Measurements from ENCODE around the gene RPS6KA3.
"Not testable (repeated sequence)": the region's sequence is repeated elsewhere in the genome, so short reads cannot be mapped to it uniquely, and the experiment has no call there.

The RPS6KA3 gene

GRCh38 chrX:20265726-20266681 lies 705 bp downstream of the RPS6KA3 start:
- no peak for DNase-seq (ENCODE audit: extremely low read depth in 1 of 2, low read depth in 1 of 2)

GRCh38 chrX:20265221-20265725 lies 1.4 kb downstream of the RPS6KA3 start:
- DNase-seq (ENCODE audit: extremely low read depth in 1 of 2, low read depth in 1 of 2): peak; percentile 53 to 74

- no peak for DNase-seq (ENCODE audit: extremely low read depth in 1 of 2, low read depth in 1 of 2)
Observed at GRCh38 chrX:20263474-20263873, 3.2 kb downstream of the RPS6KA3 start.

- no peak for DNase-seq (ENCODE audit: extremely low read depth in 1 of 2, low read depth in 1 of 2)
Observed at GRCh38 chrX:20260885-20261284, 5.8 kb downstream of the RPS6KA3 start.

GRCh38 chrX:20254712-20255299 lies 11.9 kb downstream of the RPS6KA3 start:
- no peak for DNase-seq (ENCODE audit: extremely low read depth in 1 of 2, low read depth in 1 of 2)

GRCh38 chrX:20253232-20253543 lies 13.5 kb downstream of the RPS6KA3 start:
- DNase-seq (ENCODE audit: extremely low read depth in 1 of 2, low read depth in 1 of 2): no peak

GRCh38 chrX:20252381-20253231 lies 14.1 kb downstream of the RPS6KA3 start:
- DNase-seq (ENCODE audit: extremely low read depth in 1 of 2, low read depth in 1 of 2): no peak

GRCh38 chrX:20251691-20252090 lies 15.0 kb downstream of the RPS6KA3 start:
- DNase-seq (ENCODE audit: extremely low read depth in 1 of 2, low read depth in 1 of 2): no peak

- not testable (repeated sequence) for DNase-seq (ENCODE audit: extremely low read depth in 1 of 2, low read depth in 1 of 2)
Observed at GRCh38 chrX:20250146-20250545, 16.6 kb downstream of the RPS6KA3 start.

- no peak for DNase-seq (ENCODE audit: extremely low read depth in 1 of 2, low read depth in 1 of 2)
Observed at GRCh38 chrX:20248592-20249192, 18.0 kb downstream of the RPS6KA3 start.

GRCh38 chrX:20244931-20245330 lies 21.8 kb downstream of the RPS6KA3 start:
- no peak for DNase-seq (ENCODE audit: extremely low read depth in 1 of 2, low read depth in 1 of 2)

- DNase-seq (ENCODE audit: extremely low read depth in 1 of 2, low read depth in 1 of 2): no peak
Observed at GRCh38 chrX:20240201-20240600, 26.5 kb downstream of the RPS6KA3 start.

GRCh38 chrX:20237864-20238263 lies 28.8 kb downstream of the RPS6KA3 start:
- no peak for DNase-seq (ENCODE audit: extremely low read depth in 1 of 2, low read depth in 1 of 2)

GRCh38 chrX:20235755-20236154 lies 31.0 kb downstream of the RPS6KA3 start:
- DNase-seq (ENCODE audit: extremely low read depth in 1 of 2, low read depth in 1 of 2): no peak

- no peak for DNase-seq (ENCODE audit: extremely low read depth in 1 of 2, low read depth in 1 of 2)
Observed at GRCh38 chrX:20233336-20233735, 33.4 kb downstream of the RPS6KA3 start.

- DNase-seq (ENCODE audit: extremely low read depth in 1 of 2, low read depth in 1 of 2): no peak
Observed at GRCh38 chrX:20231598-20231997, 35.1 kb downstream of the RPS6KA3 start.

GRCh38 chrX:20230406-20230805 lies 36.3 kb downstream of the RPS6KA3 start:
- no peak for DNase-seq (ENCODE audit: extremely low read depth in 1 of 2, low read depth in 1 of 2)

GRCh38 chrX:20229155-20229554 lies 37.6 kb downstream of the RPS6KA3 start:
- no peak for DNase-seq (ENCODE audit: extremely low read depth in 1 of 2, low read depth in 1 of 2)

GRCh38 chrX:20228245-20228644 lies 38.5 kb downstream of the RPS6KA3 start:
- DNase-seq (ENCODE audit: extremely low read depth in 1 of 2, low read depth in 1 of 2): no peak

- no peak for DNase-seq (ENCODE audit: extremely low read depth in 1 of 2, low read depth in 1 of 2)
Observed at GRCh38 chrX:20227116-20227515, 39.6 kb downstream of the RPS6KA3 start.

GRCh38 chrX:20225488-20225833 lies 41.2 kb downstream of the RPS6KA3 start:
- DNase-seq (ENCODE audit: extremely low read depth in 1 of 2, low read depth in 1 of 2): no peak

Measured in stimulated activated CD8-positive, alpha-beta memory T cell treated with anti-CD3 and anti-CD28 coated beads, Interleukin-7, amount 100 ng/mL, for 48 hours (primary cell).